GM18907 (cell line): ENCODE results near the gene SUSD6.

Source experiments
- ATAC-seq: cut with Tn5 transposase; IDR thresholded peaks from one replicate; pipeline ENCODE4 v1.9.1; 2021; ENCODE audit warnings: mild to moderate bottlenecking, moderate library complexity; ENCODE audit not compliant: unreplicated experiment

The SUSD6 gene

DNA sequence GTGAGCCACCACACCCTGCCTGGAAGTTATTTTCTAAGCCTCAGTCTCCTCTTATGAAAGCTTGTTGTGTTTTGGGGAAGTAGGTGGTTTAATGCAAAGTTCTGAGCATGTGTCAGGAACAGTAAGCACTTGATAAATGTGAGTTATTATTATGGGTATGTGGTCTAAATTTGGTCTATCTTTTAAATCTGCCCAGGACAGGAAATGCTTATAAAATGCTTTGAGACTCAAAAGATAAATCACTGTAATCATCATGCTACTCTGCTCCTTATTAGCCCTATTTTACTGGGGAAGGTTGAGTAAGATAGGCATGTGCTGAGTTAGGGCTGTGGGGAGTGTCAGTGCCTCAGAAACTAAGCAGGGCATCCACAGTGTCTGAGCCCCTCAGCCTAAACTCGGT lies 142.5 kb downstream of the SUSD6 start:
- no peak for ATAC-seq

DNA sequence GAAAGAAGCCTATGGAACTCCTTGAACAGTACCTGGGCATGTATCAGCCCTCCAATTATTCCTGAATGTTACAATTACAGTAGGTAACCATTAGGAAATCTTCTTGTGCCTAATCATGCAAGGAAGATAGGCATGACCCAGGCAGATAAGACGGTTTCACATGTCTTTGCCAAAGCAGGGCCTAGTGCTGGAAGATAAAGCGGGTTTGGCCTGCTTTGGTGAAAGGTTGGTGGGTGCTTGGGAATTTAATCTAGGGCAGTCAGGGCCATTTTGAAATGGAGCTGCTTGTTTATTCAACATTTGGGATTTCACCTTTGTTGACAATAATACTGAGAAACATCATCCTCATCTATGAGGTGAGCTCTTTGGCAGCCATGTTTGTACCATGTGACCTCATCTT lies 143.1 kb downstream of the SUSD6 start:
- ATAC-seq, result no peak

DNA sequence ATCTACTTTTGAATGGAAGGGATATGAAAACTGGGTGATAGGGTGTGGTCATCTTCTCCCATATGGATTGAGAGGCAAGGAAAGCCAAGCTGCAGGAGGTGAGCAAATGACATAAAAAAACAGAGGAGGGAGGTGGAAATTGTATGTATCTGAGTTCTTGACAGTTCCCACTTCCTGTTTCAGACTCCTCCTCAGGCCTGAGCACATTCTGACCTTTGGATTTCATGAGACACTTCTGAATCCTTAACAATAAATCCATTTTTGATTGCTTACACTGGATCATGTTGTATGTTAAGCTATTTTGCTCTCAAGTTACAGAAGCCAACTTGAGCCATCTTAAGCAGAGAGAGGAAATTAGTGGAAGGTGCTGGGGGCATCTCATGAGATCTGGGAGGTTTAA lies 143.9 kb downstream of the SUSD6 start:
- no peak for ATAC-seq

DNA sequence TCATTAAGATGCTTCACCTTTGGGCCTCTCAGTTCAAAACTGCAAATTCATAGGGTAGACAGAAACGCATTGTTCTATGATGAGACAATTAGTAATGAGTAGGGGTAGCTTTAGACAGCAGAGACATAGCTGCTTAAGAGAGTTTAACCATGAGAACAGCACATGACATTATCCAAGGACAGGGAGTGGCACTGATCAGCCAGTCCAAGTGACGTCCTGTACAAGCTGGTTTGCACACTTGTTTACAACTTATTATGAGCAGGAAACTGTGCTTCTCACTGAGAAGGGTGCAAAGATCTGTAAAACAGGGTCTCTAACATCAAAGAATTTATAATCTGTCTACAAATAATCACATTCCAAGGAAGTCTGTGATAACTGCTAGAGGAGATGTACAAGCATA lies 144.4 kb downstream of the SUSD6 start:
- no peak for ATAC-seq

DNA sequence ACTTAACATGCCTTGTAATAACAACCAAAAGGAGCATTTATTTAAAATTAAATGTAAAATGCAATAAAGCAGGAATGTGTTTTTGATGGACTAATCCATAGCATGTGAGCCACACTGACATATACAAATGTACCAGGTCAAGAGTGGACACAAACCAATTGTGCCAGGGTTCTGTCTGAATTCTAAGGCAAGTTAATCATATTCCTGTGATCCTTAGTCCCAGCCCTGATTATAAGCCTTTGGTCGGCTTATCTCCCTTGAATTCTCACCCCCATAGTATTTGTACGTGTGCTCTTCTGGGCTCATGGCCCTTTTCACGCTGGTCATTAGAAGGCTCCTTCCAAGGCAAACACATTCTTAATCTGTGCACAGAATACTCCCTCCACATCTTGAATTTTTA lies 144.9 kb downstream of the SUSD6 start:
- no peak for ATAC-seq

DNA sequence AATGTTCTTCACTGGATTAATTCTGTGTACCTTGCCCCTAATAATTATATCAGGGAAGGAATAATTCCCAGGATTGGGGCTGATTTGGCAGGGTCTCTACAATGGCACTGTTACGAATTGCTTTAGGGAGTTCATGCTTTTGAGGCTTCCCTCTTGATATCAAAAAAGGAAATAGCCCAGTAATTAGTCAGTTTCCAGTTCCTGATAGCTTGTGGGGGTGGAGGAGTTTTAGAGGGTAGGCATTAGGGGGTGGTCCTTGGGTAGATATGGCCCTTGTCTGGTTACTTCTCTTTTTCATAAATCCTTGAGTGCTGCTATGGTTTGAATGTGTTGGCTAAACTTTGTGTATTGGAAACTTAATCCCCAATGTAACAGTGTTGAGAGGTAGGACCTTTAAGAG lies 149.4 kb downstream of the SUSD6 start:
- ATAC-seq, result no peak

DNA sequence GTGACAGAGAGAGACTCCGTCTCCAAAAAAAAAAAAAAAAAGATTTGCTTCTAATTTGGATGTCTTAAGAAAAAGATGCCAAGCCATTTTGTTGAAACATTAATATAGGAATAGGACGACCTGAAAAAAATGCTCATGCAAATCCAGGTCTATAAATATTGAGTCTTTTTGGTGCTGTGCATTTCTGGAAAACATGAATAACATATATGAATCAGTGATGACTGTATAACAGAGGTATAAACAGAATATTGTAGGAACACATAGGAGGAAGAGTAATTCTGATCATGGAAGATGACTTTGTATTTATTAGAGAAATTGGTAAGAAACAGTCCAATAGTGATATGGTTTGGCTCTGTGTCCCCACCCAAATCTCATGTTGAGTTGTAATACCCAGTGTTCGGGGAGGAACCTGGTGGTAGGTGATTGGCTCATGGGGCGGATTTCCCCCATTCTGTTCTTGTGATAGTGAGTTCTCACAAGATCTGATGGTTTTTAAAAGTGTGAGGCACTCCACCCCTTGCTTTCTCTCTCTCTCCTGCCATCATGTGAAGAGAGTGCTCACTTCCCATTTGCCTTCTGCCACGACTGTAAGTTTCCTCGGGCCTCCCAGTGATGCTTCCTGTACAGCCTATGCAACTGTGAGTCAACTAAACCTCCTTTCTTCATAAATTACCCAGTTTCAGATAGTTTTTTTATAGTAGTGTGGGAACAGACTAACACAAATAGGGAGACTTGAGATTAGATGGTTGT lies 152.5 kb downstream of the SUSD6 start:
- no peak for ATAC-seq
